Measurements from ENCODE around the gene COX4I2. TPM values are rescaled to one million over a fixed set of nuclear protein-coding genes. Genes with fewer than 3 reads are reported as not detected.

COX4I2 gene
- total and polyA plus RNA-seq, 2 of the 4 experiments (the other 2 are of a cell fraction): not detected

GRCh38 chr20:31641391-31641790 is 3.7 kb downstream of the COX4I2 start:
- Histone ChIP-seq H2BK20ac (ENCODE audit: low read depth, low read length) (no peak overlapping the region), H3K23ac (ENCODE audit: low read depth, low read length) (no peak overlapping the region), H3K56ac (ENCODE audit: extremely low read depth, insufficient read depth, low read length) (no peak overlapping the region), H3K79me1 (ENCODE audit: low read depth in 1 of 2, low read length in 2 of 2) (no peaks in the 10 kb centered on the region), H3K14ac (replicated peaks; ENCODE audit: low read depth, low read length) (no peak overlapping the region), H2BK120ac (ENCODE audit: low read depth, low read length) (no peak overlapping the region), H3K4me2 (ENCODE audit: low read depth, low read length) (no peak overlapping the region), H3K4me3 (ENCODE audit: insufficient read depth, low read depth, low read length) (no peak overlapping the region), H3K18ac (ENCODE audit: low read depth, low read length) (no peak overlapping the region), H2AFZ (replicated peaks; ENCODE audit: low read length, poor library complexity) (no peak overlapping the region), H2AK9ac (replicated peaks; ENCODE audit: low read depth, low read length, poor library complexity) (no peak overlapping the region), H3K27me3 (ENCODE audit: control insufficient read depth, insufficient read depth, low read length) (peaks cover 23% of the 10 kb centered on the region), H2AK5ac (ENCODE audit: low read depth, low read length) (no peak overlapping the region), H4K5ac (ENCODE audit: low read depth, low read length) (no peak overlapping the region), H4K91ac (ENCODE audit: insufficient read depth, low read depth, low read length) (no peak overlapping the region), H3K4ac (ENCODE audit: low read depth, low read length) (no peak overlapping the region), H3K36me3 (ENCODE audit: control insufficient read depth, insufficient read depth, low read length) (no peaks in the 10 kb centered on the region), H2BK5ac (ENCODE audit: low read depth, low read length, poor library complexity, severe bottlenecking) (no peak overlapping the region), H3K9me1 (ENCODE audit: insufficient read depth, low read length) (no peaks in the 10 kb centered on the region), H3K9me3 (ENCODE audit: control insufficient read depth, insufficient read depth, low read length) (no peaks in the 10 kb centered on the region), H4K20me1 (ENCODE audit: insufficient read depth, low read length) (no peaks in the 10 kb centered on the region), H3K4me1 (ENCODE audit: control insufficient read depth, insufficient read depth, low read length) (no peaks in the 10 kb centered on the region; the same call in 1 of the 2 replicates), H3K27ac (ENCODE audit: insufficient read depth, low read length) (no peak overlapping the region), H4K8ac (ENCODE audit: low read depth in 2 of 2, low read length in 2 of 2) (no peak overlapping the region), H2BK15ac (ENCODE audit: low read depth, low read length) (no peak overlapping the region), H3K9ac (ENCODE audit: low read depth, low read length) (no peak overlapping the region)
- WGBS, 2 experiments (ENCODE audit: extremely low coverage in 2 of 2, insufficient read length in 1 of 2): no CpG with 5 or more reads among the region's 6 CpGs
- ChIA-PET POLR2A (ENCODE audit: unreplicated experiment) (interaction anchor here (0.6 kb wide), 1 partner anchor 14 kb away, joined by 3 read pairs; no protein-coding TSS in a partner anchor), CTCF (interaction anchor here (0.6 to 1.1 kb wide), 2 partner anchors 12 kb away, joined by 3 to 4 read pairs; no protein-coding TSS in a partner anchor)
- DNase-seq (no peak), ATAC-seq (ENCODE audit: low read depth) (no peak)
- intact Hi-C loops (cut with micrococcal nuclease): no loop called here
- in situ Hi-C loops (cut with MboI; ENCODE audit: low sequenced_read_pairs): no loop called here
- no TSS peak for BruUV-seq (replicated peaks)
- TF ChIP-seq NFE2L2 (IDR thresholded peaks at IDR 0.05; ENCODE audit: low read depth, low read length) (no peak), SMC3 (IDR thresholded peaks at IDR 0.05; ENCODE audit: low read depth, low read length) (no peak), CTCF (conservative IDR thresholded peaks at IDR 0.05; ENCODE audit: low read depth, low read length) (no peak), ELK1 (IDR thresholded peaks at IDR 0.05; ENCODE audit: borderline replicate concordance, low read depth, low read length) (no peak), MAFK (IDR thresholded peaks at IDR 0.05; ENCODE audit: low read depth, low read length) (no peak), FOS (IDR thresholded peaks at IDR 0.05; ENCODE audit: low read depth, low read length) (no peak), RCOR1 (IDR thresholded peaks at IDR 0.05; ENCODE audit: insufficient replicate concordance, low read length) (no peak), CHD1 (IDR thresholded peaks at IDR 0.05; ENCODE audit: low read depth, low read length) (no peak), MXI1 (IDR thresholded peaks at IDR 0.05; ENCODE audit: borderline replicate concordance, low read depth, low read length) (no peak), CEBPB (IDR thresholded peaks at IDR 0.05; ENCODE audit: low read depth, low read length) (no peak), BHLHE40 (IDR thresholded peaks at IDR 0.05; ENCODE audit: low read depth, low read length) (no peak), POLR2A (IDR thresholded peaks at IDR 0.05; ENCODE audit: low read depth, low read length) (no peak), RFX5 (IDR thresholded peaks at IDR 0.05; ENCODE audit: low read depth, low read length) (no peak), MAZ (IDR thresholded peaks at IDR 0.05; ENCODE audit: borderline replicate concordance, low read depth, low read length) (no peak), RAD21 (IDR thresholded peaks at IDR 0.05; ENCODE audit: low read length) (no peak)
- TF ChIP-seq, protein P1, sequence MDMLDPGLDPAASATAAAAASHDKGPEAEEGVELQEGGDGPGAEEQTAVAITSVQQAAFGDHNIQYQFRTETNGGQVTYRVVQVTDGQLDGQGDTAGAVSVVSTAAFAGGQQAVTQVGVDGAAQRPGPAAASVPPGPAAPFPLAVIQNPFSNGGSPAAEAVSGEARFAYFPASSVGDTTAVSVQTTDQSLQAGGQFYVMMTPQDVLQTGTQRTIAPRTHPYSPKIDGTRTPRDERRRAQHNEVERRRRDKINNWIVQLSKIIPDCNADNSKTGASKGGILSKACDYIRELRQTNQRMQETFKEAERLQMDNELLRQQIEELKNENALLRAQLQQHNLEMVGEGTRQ (IDR thresholded peaks at IDR 0.05; ENCODE audit: low read depth, low read length): no peak
- dilution Hi-C loops (cut with HindIII; ENCODE audit: low sequenced_read_pairs, unreplicated experiment): no loop called here
